GM21619 (cell line): ENCODE data around the gene VWCE.
"Not testable (repeated sequence)": the region's sequence is repeated elsewhere in the genome, so short reads cannot be mapped to it uniquely, and the experiment has no call there.

Experiments used
- ATAC-seq: cut with Tn5 transposase; IDR thresholded peaks from one replicate; pipeline ENCODE4 v1.9.1; 2021; ENCODE audit not compliant: unreplicated experiment

The VWCE gene

DNA sequence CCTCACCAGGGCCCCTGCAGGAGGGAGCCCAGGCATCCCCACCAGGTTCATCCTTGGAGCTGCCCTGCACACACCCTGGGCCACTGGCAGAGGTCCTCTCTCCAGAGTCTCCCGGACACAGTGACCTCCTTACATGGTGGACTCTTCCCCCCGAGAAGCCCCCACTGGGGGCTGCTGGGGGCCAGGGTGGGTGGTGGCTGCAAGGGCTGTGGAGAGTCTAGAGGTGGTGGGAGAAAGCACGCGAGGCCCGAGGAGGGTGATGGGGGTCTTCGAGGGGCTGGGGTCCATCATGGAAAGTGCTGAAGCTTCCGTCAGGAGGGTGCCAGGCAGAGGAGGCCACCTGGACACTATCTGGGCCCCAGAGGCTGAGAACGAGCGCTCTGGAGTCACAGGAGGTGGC, 36.6 kb downstream of the VWCE start:
- ATAC-seq = no peak

- no peak for ATAC-seq
These were observed 38.2 kb downstream of the VWCE start for GRCh38 chr11:61256710-61257482.

- ATAC-seq = peak; percentile 76
These were observed 40.6 kb downstream of the VWCE start for GRCh38 chr11:61254403-61255025.

DNA sequence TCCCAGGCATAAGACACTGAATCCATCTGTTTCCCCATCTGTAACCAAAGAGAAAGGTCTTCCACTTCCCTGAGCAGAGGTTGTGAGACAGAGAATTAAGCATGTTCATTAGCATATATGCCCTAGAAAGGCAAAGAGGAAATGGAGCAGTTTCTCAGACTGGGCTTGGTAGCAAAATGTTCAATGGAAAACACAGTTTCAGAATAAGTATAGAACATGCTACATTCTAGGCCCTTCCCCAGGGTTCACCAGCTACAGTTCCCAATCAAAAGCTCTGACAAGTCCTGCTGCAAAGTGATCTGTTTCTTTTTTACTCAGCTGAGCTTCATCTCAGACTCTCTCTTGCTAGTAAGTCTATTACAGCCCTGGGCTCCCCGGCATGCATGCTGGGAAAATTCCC, 42.8 kb downstream of the VWCE start:
- not testable (repeated sequence) for ATAC-seq

- ATAC-seq = not testable (repeated sequence)
These were observed 44.0 kb downstream of the VWCE start for GRCh38 chr11:61250796-61251765.

DNA sequence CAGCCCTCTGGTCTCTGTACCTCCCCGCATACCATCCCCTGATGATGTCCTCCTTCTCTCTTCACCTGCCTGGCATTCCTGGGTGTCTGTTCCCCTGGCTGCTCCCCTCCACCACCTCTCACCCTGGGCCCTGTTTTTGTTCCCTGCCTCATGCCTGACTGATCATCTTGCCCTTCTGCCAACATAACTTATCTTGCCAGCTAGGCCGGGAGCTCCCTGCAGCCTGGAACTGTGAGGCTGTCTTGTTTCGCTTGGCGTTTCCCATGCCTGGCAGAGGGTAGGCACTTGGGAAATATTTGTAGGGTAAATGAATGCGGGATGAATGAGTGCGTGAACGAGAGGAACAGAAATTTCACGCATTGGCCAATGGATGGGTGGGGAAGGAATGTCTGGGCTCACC, 45.9 kb downstream of the VWCE start:
- ATAC-seq = not testable (repeated sequence)

DNA sequence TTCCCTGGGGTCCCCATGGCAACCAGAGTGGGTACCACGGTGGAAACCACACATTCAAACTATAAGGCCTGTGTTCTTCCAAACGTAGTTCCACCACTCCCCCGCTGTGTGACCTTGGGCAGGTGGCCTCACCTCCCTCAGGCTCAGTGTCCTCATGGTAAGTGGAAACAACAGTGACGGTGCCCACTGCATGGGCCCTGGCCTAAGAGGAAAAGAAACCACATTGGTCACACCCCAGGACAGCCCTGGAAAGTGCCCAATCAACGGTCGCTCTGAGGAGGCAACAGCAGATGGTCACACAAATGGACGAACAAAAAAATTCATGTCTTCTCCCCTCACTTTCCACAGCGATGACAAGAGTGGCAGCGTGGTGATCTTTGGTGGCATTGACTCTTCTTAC, 47.0 kb downstream of the VWCE start:
- not testable (repeated sequence) for ATAC-seq

DNA sequence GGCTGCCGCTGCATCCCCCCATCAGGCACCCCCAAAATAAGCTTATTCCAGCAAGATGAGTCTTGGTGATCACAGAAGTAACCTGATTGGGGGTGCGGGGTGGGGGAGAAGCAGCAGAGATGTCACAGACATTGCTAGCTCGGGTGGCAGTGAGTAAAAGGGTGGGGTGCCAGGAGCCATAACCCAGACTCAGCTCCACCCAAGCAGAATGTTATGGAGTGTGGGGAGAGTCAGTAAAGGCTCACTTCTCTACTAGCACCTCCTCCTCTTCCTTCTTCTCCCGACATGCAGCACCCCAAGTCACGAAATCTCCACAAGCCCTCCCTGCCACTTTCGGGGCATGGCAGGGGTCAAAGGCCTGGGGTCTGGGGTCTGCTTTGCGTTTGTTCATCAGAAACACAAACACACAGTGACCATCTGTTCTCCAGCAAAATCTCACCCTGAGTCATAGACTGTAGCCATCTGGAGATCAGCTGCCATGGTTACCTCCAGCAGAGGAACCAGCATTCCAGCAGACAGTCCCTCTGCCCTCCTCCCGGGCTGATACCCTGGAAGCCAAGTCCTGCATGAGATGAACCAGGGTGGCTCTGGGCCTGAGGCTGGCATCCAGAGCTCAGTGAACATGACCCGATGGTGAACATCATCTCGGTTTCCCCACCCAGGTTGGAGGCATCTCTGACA, 49.7 kb downstream of the VWCE start:
- ATAC-seq = not testable (repeated sequence)

DNA sequence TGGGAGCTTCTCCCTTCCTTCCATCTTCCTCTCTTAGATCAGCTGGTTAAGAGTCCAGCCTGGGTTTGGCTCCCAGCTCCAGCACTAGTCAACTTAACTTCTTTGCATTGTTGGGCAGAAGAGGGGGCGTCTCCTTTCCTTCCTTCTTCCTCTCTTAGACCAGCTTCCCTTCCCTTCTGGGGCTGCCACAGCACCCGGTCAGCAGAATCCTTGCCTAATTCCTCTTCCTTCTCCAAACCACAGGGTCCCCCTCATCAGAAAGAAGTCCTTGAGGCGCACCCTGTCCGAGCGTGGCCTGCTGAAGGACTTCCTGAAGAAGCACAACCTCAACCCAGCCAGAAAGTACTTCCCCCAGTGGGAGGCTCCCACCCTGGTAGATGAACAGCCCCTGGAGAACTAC, 53.6 kb downstream of the VWCE start:
- not testable (repeated sequence) for ATAC-seq

DNA sequence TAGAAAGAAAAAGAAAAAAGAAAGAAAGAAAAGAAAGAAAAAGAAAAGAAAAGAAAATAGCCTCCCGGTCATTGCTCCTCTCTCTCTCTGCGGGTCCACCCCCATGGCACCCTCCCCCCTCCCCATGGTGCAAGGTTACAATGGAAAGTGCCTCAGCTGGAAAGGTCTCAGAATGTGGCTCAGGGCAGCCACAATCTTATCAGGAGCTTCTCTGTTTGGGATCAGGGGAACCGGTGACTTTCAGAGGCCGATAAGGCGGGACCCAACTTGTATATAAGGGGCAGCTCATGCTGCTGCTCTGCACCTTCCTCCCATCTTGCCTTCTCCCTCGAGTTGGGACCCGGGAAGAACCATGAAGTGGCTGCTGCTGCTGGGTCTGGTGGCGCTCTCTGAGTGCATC, 54.2 kb downstream of the VWCE start, which contains the start of gene PGA5:
Gene PGA5 (plus strand): TSS at position 301 of the 400 bp plus-strand sequence. CDS start 52 bp downstream, at position 353.
- ATAC-seq = not testable (repeated sequence)

GRCh38 chr11:61240288-61240687, 54.8 kb downstream of the VWCE start:
- ATAC-seq = not testable (repeated sequence)

- ATAC-seq = not testable (repeated sequence)
These were observed 58.0 kb downstream of the VWCE start for GRCh38 chr11:61237130-61237529.

DNA sequence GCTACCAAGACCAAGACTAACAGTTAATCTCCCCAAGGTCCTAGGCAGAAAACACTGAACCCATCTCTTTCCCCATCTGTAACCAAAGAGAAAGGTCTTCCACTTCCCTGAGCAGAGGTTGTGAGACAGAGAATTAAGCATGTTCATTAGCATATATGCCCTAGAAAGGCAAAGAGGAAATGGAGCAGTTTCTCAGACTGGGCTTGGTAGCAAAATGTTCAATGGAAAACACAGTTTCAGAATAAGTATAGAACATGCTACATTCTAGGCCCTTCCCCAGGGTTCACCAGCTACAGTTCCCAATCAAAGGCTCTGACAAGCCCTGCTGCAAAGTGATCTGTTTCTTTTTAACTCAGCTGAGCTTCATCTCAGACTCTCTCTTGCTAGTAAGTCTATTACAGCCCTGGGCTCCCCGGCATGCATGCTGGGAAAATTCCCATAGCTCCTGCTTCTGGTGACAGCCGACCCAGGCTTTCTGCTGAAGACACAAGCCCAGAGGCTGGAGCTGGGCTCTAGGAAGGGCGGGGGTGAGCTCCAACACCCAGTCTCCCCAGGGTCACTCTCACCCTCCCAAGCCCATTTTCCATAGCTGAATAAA, 62.5 kb downstream of the VWCE start:
- not testable (repeated sequence) for ATAC-seq

DNA sequence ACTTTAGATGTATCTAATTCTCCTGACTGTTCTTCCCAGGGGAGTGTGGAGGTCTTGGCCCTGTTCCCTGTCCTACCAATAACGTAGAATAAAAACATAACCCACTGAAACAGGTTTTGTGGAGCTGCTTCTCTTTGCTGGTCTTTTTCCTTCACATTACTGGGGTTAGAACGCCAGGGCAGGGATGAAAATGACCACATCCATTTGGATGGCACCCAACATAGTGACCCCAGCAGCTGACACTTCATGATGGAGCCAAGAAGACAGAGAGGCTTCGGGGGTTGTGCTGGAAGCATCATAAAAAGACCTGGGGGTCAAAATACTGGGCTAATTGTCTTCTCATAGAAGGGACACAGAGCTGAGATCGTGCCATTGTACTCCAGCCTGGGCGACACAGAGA, 63.5 kb downstream of the VWCE start:
- not testable (repeated sequence) for ATAC-seq

GRCh38 chr11:61231033-61231432, 64.1 kb downstream of the VWCE start:
- ATAC-seq = not testable (repeated sequence)

DNA sequence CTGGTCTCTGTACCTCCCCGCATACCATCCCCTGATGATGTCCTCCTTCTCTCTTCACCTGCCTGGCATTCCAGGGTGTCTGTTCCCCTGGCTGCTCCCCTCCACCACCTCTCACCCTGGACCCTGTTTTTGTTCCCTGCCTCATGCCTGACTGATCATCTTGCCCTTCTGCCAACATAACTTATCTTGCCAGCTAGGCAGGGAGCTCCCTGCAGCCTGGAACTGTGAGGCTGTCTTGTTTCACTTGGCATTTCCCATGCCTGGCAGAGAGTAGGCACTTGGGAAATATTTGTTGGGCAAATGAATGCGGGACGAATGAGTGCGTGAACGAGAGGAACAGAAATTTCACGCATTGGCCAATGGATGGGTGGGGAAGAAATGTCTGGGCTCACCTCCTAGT, 65.7 kb downstream of the VWCE start:
- ATAC-seq = not testable (repeated sequence)

- not testable (repeated sequence) for ATAC-seq
These were observed 68.5 kb downstream of the VWCE start for GRCh38 chr11:61226457-61227137.

DNA sequence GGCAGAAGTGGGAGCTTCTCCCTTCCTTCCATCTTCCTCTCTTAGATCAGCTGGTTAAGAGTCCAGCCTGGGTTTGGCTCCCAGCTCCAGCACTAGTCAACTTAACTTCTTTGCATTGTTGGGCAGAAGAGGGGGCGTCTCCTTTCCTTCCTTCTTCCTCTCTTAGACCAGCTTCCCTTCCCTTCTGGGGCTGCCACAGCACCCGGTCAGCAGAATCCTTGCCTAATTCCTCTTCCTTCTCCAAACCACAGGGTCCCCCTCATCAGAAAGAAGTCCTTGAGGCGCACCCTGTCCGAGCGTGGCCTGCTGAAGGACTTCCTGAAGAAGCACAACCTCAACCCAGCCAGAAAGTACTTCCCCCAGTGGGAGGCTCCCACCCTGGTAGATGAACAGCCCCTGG, 72.4 kb downstream of the VWCE start:
- ATAC-seq = not testable (repeated sequence)

- ATAC-seq = not testable (repeated sequence)
These were observed 73.1 kb downstream of the VWCE start, which contains the start of gene PGA4 for GRCh38 chr11:61222047-61222446. TSS of gene PGA4 (plus strand) at chr11:61222347. CDS start at chr11:61222401, 54 bp downstream.
